Caco-2 (cell line): ENCODE data around the gene CFAP210. TPM values are rescaled to one million over a fixed set of nuclear protein-coding genes. Genes with fewer than 3 reads are reported as not detected.
"Not testable (repeated sequence)": the region's sequence is repeated elsewhere in the genome, so short reads cannot be mapped to it uniquely, and the experiment has no call there.

Experiments used
- BruUV-seq: library from RNA; stranded (reverse); fragments of 400-500 nt; replicated peaks from 2 replicates; lab custom pipeline; 2021; lab: Mats Ljungman, UMichigan
- CTCF ChIA-PET: fragments of 300-600 bp; sonication (Branson Sonifier 250); formaldehyde crosslinking; loops from one replicate; lab custom pipeline; 2022; ENCODE audit warnings: antibody characterized with exemption; lab: Charles Lee
- POLR2A ChIA-PET: fragments of 300-600 bp; sonication (Branson Sonifier 250); formaldehyde crosslinking; loops from one replicate; lab custom pipeline; 2022; ENCODE audit warnings: antibody characterized with exemption; lab: Charles Lee
- DNase-seq, 2 experiments: peaks; one replicate each; pipeline versions ENCODE4 v3.0.0 to v3.0.0-alpha.2; 2020 to 2022
- H3K27me3 ChIP-seq: replicated peaks from 2 replicates; pipeline ENCODE4 v1.6.0; 2011; ENCODE audit warnings: low read length; ENCODE audit not compliant: control insufficient read depth, insufficient read depth
- H3K36me3 ChIP-seq: 2 replicates; pipeline ENCODE4 v1.5.1; 2011; ENCODE audit warnings: low read length; ENCODE audit not compliant: control insufficient read depth, insufficient read depth
- H3K4me1 ChIP-seq: fragments of 250-450 bp; sonication (Bioruptor Pico); 2 replicates; pipeline ENCODE4 v1.5.1; 2020; ENCODE audit warnings: mild to moderate bottlenecking
- H3K4me3 ChIP-seq: 2 replicates; pipeline ENCODE4 v1.5.1; 2011; ENCODE audit warnings: low read depth, mild to moderate bottlenecking, control low read depth, low read length
- H3K9me3 ChIP-seq: fragments of 250-450 bp; sonication (Bioruptor Pico); 2 replicates; pipeline ENCODE4 v1.5.1; 2020; ENCODE audit warnings: mild to moderate bottlenecking, moderate library complexity
- H3K27ac Mint-ChIP-seq: one replicate; pipeline ENCODE4 v1.8.0; 2022; ENCODE audit warnings: mixed read lengths; ENCODE audit not compliant: unreplicated experiment
- H3K27me3 Mint-ChIP-seq: one replicate; pipeline ENCODE4 v1.8.0; 2022; ENCODE audit warnings: mixed read lengths; ENCODE audit not compliant: insufficient read depth, unreplicated experiment
- H3K36me3 Mint-ChIP-seq: one replicate; pipeline ENCODE4 v1.8.0; 2022; ENCODE audit warnings: mild to moderate bottlenecking, mixed read lengths; ENCODE audit not compliant: insufficient read depth, unreplicated experiment
- H3K4me1 Mint-ChIP-seq: one replicate; pipeline ENCODE4 v1.8.0; 2022; ENCODE audit warnings: low read depth, mixed read lengths; ENCODE audit not compliant: unreplicated experiment
- H3K4me3 Mint-ChIP-seq: one replicate; pipeline ENCODE4 v1.8.0; 2022; ENCODE audit warnings: mild to moderate bottlenecking, moderate library complexity, mixed read lengths; ENCODE audit not compliant: unreplicated experiment
- H3K9me3 Mint-ChIP-seq: one replicate; pipeline ENCODE4 v1.8.0; 2022; ENCODE audit warnings: mixed read lengths; ENCODE audit not compliant: unreplicated experiment
- intact Hi-C: fragments of 100-400 bp; cut with micrococcal nuclease; formaldehyde crosslinking; loops from one replicate; pipeline ENCODE4 v1.10.0; 2022; ENCODE audit not compliant: unreplicated experiment
- total RNA-seq: library from RNA; stranded (reverse); gene quantifications from 2 replicates; pipeline ENCODE4 v1.2.3, GENCODE V29; 2022
- TF ChIP-seq, protein P1 (sequence below), 2 experiments: fragments of 200-600 bp in 1 of 2; IDR thresholded peaks; 1 replicate in 1 of 2; 2 replicates in 1 of 2; pipeline versions ENCODE4 v1.5.1 to v1.8.0; 2011 to 2022; ENCODE audit warnings: antibody characterized with exemption in 1 of 2, control low read depth in 1 of 2, inconsistent platforms in 1 of 2, low read depth in 1 of 2, low read length in 1 of 2, mild to moderate bottlenecking in 1 of 2, moderate library complexity in 1 of 2; ENCODE audit not compliant: insufficient read depth in 1 of 2, severe bottlenecking in 1 of 2, unreplicated experiment in 1 of 2

Gene CFAP210
- total RNA-seq, 1 experiment from 2014 or later, result not detected

- H3K4me1 Mint-ChIP-seq, result no peaks in the 10 kb centered on the region
- H3K27me3 Mint-ChIP-seq, result no peaks in the 10 kb centered on the region
- POLR2A ChIA-PET, result no interaction called here
- peaks cover 57% of the 10 kb centered on the region for H3K36me3 Mint-ChIP-seq
- CTCF ChIA-PET, result no interaction called here
- peaks cover 20% of the 10 kb centered on the region for H3K9me3 Mint-ChIP-seq
- DNase-seq, result no peak
- BruUV-seq, result no TSS peak
- intact Hi-C loops, result no loop called here
- Histone ChIP-seq H3K36me3 (peaks cover 1% of the 10 kb centered on the region), H3K27me3 (no peaks in the 10 kb centered on the region), H3K9me3 (no peaks in the 10 kb centered on the region), H3K4me3 (no peak overlapping the region), H3K4me1 (no peaks in the 10 kb centered on the region)
- H3K4me3 Mint-ChIP-seq, result no peak overlapping the region
- no peak overlapping the region for H3K27ac Mint-ChIP-seq
- TF ChIP-seq, protein P1, sequence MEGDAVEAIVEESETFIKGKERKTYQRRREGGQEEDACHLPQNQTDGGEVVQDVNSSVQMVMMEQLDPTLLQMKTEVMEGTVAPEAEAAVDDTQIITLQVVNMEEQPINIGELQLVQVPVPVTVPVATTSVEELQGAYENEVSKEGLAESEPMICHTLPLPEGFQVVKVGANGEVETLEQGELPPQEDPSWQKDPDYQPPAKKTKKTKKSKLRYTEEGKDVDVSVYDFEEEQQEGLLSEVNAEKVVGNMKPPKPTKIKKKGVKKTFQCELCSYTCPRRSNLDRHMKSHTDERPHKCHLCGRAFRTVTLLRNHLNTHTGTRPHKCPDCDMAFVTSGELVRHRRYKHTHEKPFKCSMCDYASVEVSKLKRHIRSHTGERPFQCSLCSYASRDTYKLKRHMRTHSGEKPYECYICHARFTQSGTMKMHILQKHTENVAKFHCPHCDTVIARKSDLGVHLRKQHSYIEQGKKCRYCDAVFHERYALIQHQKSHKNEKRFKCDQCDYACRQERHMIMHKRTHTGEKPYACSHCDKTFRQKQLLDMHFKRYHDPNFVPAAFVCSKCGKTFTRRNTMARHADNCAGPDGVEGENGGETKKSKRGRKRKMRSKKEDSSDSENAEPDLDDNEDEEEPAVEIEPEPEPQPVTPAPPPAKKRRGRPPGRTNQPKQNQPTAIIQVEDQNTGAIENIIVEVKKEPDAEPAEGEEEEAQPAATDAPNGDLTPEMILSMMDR (IDR thresholded peaks at IDR 0.05; ENCODE audit: insufficient read depth in 1 of 2, low read depth in 1 of 2, low read length in 1 of 2, severe bottlenecking in 1 of 2, unreplicated experiment in 1 of 2), result no peak
These were observed 74.3 kb downstream of the CFAP210 start for GRCh38 chr2:169619946-169620345.

GRCh38 chr2:169615982-169616381, 78.2 kb downstream of the CFAP210 start:
- H3K27me3 Mint-ChIP-seq, H3K4me1 Mint-ChIP-seq, CTCF ChIA-PET, H3K27me3 ChIP-seq, H3K4me3 Mint-ChIP-seq, DNase-seq, H3K4me1 ChIP-seq, H3K4me3 ChIP-seq, intact Hi-C loops, H3K27ac Mint-ChIP-seq, BruUV-seq, H3K36me3 ChIP-seq, H3K9me3 ChIP-seq, POLR2A ChIA-PET: not testable (repeated sequence)
- Mint-ChIP-seq H3K9me3 (peaks cover 20% of the 10 kb centered on the region), H3K36me3 (peaks cover 80% of the 10 kb centered on the region)

DNA sequence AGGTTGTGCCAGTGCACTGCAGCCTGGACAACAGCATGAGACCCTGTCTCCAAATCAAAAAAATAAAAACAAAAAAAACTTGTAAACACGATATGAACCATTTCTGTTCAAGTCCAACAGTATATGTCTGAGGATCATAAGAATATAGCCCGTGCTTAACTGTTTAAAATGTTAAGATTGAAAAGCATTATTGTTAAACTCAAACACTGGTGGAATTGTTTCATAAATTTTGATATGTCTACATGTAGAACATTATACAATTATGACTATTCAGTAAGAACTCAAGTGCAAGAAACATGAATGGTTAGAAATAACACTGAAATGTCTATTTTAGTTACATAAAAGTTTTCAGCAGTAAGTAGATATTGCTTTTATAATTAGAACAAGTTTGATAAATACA, 80.3 kb downstream of the CFAP210 start:
- no peak for DNase-seq
- no peak overlapping the region for H3K27ac Mint-ChIP-seq
- H3K9me3 ChIP-seq, result no peaks in the 10 kb centered on the region
- peaks cover 3% of the 10 kb centered on the region for H3K36me3 ChIP-seq
- ChIA-PET CTCF (no interaction called here), POLR2A (no interaction called here)
- TF ChIP-seq, protein P1 (IDR thresholded peaks at IDR 0.05; ENCODE audit: insufficient read depth in 1 of 2, low read depth in 1 of 2, low read length in 1 of 2, severe bottlenecking in 1 of 2, unreplicated experiment in 1 of 2), result no peak
- no peaks in the 10 kb centered on the region for H3K4me1 ChIP-seq
- H3K4me3 Mint-ChIP-seq, result no peak overlapping the region
- H3K27me3 ChIP-seq, result no peaks in the 10 kb centered on the region
- BruUV-seq, result no TSS peak
- intact Hi-C loops, result no loop called here
- no peaks in the 10 kb centered on the region for H3K4me1 Mint-ChIP-seq
- no peaks in the 10 kb centered on the region for H3K27me3 Mint-ChIP-seq
- H3K36me3 Mint-ChIP-seq, result peaks cover 98% of the 10 kb centered on the region
- H3K9me3 Mint-ChIP-seq, result peaks cover 20% of the 10 kb centered on the region
- no peak overlapping the region for H3K4me3 ChIP-seq

DNA sequence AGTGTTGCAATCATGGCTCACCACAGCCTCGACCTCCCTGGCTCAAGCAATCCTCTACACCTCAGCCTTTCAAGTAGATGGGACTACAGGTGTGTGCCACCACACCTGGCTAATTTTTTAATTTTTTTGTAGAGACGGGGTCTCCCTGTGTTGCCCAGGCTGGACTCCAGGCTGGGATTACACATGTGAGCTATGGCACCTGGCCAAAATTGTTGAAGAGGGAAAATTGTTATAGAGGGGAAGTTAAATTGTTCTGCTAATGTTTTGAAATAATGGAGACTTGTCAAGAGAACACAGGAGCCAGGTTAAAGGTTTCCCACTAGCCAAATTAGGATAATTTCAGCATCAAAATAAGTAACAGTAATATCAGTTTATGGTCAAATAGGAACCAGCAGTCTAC, 84.9 kb downstream of the CFAP210 start:
- Histone ChIP-seq H3K36me3 (0 out of 2 replicates have a peak, but pooled peaks cover 1% of the 10 kb centered on the region), H3K4me3 (no peak overlapping the region), H3K27me3 (no peaks in the 10 kb centered on the region), H3K4me1 (no peaks in the 10 kb centered on the region), H3K9me3 (no peaks in the 10 kb centered on the region)
- CTCF ChIA-PET, result no interaction called here
- no peak overlapping the region for H3K4me3 Mint-ChIP-seq
- no peak overlapping the region for H3K27ac Mint-ChIP-seq
- intact Hi-C loops, result no loop called here
- H3K9me3 Mint-ChIP-seq, result no peaks in the 10 kb centered on the region
- H3K4me1 Mint-ChIP-seq, result no peaks in the 10 kb centered on the region
- DNase-seq, result no peak
- POLR2A ChIA-PET, result no interaction called here
- BruUV-seq, result no TSS peak
- no peaks in the 10 kb centered on the region for H3K27me3 Mint-ChIP-seq
- peaks cover 94% of the 10 kb centered on the region for H3K36me3 Mint-ChIP-seq
- TF ChIP-seq, protein P1 (IDR thresholded peaks at IDR 0.05; ENCODE audit: insufficient read depth in 1 of 2, low read depth in 1 of 2, low read length in 1 of 2, severe bottlenecking in 1 of 2, unreplicated experiment in 1 of 2), result no peak
